ENCODE data around the gene FMO5.
"Not testable (repeated sequence)": the region's sequence is repeated elsewhere in the genome, so short reads cannot be mapped to it uniquely, and the experiment has no call there.

FMO5 gene

GRCh38 chr1:147238925-147239820, 14.0 kb upstream of the FMO5 start:
- no peak for DNase-seq

DNA sequence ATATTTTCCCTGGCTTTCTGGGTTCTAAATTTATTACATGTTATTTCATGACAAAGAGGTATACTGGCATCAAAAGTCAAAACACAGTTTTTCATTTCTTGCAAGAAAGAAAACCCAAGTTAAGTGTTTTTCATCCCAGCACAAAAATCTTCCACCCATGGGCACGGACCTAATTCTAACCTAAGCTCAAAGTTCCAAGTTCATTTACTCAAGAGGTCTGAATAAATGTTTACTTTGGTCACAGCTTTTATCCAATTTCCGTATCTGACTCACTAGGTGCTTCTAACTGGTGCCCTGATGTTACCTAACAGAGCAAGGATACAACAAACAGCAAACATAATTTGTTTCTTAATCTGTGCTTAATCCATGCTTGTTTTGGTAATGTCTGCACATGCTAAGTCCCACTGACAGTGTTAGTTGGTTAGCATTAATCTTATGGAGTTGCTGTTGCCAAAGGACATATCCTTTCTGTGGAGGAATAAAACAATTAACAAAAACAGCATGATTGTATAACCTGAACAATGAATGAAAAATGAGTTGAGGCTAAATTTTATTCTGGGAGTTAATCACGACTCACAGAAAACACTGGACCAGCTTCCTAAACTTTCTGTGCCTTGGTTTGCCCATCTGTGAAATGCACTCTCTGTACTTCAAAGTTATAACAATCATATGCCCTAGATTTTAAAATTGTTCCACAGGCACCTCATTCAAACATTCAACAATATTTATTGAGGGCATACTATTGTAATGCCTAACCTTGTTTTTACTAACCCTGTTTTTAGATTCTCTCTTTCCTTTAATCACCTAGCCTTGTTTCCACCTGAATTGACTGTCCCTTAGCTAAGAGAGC, 13.1 kb upstream of the FMO5 start:
- DNase-seq = no peak

GRCh38 chr1:147236959-147237791, 12.0 kb upstream of the FMO5 start:
- no peak for DNase-seq

DNA sequence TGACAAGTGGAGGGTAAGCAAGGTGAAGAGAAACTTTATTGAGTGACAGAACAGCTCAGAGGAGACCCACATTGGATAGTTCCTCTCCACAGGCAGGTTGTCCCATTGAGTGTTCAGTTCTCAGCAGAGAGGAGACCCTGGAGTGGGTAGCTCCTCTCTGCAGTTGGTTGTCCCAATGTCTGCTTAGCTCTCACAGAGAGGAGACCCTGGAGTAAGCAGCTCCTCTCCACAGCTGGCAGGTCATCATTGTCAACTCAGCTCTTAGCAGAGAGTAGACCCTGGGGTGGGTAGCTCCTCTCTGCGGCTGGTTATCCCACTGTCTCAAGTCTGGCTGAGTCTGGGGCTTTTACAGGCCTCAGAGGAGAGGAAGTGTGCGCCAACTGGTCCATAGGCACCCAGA, 11.3 kb upstream of the FMO5 start:
- DNase-seq = no peak

DNA sequence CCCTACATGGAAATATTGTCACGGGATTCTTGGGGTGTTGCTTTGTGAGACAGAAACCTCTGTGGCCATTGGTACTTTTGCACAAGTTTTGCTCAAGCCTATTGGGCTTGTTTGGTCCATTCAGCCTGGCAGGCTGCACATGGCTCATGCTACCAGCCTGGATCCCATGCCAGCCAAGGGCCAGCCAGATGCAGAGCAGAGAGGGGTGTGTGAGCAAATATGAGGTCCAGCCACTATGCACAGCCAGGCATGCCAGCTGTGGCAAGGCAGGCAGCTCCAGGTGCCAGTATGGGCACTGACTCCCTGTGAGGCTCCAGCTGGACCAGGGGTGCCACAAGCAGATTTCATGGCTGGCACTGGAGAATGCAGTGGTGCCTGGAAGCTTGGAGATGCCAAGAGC, 10.7 kb upstream of the FMO5 start:
- DNase-seq = no peak

- not testable (repeated sequence) for DNase-seq
Observed at GRCh38 chr1:147233903-147234302, 8.8 kb upstream of the FMO5 start.

DNA sequence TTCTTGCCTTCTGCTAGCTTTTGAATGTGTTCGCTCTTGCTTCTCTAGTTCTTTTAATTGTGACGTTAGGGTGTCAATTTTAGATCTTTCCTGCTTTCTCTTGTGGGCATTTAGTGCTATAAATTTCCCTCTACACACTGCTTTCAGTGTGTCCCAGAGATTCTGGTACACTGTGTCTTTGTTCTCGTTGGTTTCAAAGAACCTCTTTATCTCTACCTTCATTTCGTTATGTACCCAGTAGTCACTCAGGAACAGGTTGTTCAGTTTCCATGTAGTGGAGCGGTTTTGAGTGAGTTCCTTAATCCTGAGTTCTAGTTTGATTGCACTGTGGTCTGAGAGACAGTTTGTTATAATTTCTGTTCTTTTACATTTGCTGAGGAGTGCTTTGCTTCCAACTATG, 5.9 kb upstream of the FMO5 start:
- DNase-seq = not testable (repeated sequence)

- no peak for DNase-seq
Observed at GRCh38 chr1:147223740-147224615, 1.2 kb downstream of the FMO5 start.

- no peak for DNase-seq
Observed at GRCh38 chr1:147218606-147219005, 6.5 kb downstream of the FMO5 start.

DNA sequence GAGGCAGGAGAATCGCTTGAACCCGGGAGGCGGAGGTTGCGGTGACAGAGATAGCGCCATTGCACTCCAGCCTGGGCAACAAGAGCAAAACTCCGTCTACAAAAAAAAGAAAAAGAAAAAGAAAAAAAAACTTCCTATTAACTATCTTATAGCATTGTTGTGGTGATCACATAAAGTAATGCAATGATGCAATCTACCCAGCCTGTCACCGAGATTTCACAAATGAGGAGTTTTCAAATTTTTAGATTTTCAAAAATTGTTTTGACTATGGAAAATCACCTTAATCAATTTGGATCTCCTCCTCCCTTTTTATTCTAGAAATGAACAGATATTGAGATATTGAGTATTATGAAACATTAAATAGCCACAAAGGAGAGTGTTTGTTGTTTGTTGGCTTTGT, 8.0 kb downstream of the FMO5 start:
- no peak for DNase-seq

DNA sequence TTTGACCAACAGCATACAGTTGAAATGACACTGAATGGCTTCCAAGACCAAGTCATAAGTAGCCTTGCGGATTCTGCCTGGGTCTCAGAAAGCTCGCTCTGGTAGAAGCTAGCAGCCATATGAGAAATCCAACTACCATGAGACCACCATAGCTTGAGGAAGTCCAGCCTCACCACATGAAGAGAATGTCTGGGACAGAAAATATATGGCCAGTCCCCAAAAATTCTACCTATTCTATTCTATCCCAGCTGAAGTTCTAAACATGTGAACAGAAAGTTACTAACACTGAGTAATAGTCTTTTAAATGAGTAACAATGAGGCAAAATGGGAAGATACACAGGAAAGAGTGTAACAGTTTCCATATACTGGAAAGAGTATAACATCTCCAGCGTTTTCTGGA, 9.0 kb downstream of the FMO5 start:
- no peak for DNase-seq

- no peak for DNase-seq
Observed at GRCh38 chr1:147215540-147215916, 9.6 kb downstream of the FMO5 start.

DNA sequence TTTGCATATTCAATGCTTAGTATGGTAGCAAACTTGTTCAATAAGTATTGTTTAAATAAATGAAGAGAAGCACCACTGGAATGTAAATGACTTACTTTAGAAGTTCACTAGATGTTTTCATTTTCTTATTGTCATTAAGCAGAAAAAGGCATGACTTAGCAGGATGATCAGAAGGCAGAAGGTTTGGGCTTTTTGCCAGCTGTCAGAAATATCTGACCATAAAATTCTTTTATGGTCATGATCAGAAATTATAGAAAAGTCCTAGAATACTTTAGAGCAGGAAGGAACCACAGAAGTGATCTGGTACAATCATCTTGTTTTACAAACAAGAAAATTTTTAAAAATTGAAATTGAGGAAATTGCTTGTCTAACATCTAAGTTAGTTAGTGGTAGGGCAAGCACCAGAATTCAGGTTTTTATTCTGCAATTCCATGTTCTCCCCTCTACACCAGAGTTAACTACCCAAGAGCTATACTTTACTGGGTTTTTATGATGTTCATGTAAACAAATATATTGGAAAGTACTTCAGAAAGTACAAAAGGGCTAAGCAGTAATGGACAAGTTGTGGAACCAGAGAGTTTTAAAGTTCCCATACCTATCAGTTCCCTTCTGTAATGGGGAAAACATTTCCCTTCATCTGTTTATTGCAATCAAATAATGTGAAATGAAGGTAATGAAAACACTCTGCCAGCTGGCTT, 10.1 kb downstream of the FMO5 start:
- no peak for DNase-seq

- no peak for DNase-seq
Observed at GRCh38 chr1:147214325-147214724, 10.8 kb downstream of the FMO5 start.

DNA sequence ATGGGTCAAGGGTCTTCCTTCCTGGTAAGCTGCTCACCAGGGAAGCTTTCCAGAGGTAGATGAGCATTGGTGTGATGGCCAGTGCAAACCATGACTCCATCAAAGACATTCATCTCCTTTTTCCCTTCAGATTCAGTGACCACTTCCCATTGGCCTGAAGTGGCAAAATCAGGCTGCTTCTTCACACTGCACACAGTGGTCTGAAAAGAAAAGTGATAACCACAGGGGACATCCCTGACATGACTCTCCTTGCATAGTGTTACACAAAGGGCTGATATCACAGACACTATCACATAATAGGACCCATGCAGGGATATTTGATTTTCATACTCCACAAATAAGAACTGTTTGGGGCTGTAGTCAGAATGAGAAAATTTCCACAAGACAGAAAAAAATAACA, 11.9 kb downstream of the FMO5 start:
- no peak for DNase-seq

DNA sequence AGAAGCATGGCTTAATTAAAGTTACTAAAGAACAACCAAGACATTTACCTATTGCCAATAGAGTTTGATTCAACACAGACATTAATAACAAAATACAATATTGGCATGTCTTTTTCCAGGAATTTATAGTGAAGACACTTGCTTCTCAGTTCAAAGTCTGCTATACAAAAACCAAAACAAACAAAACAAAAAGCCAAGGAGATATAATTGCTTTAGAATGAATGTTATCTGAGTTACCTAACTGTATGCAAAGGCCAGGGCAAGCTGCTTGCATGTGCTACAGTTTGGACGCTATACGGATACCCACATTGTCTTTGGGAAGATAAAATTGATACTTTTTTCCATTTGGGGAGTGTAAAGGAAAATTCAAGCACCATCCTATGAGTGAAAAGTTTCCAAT, 13.6 kb downstream of the FMO5 start:
- DNase-seq = no peak

DNA sequence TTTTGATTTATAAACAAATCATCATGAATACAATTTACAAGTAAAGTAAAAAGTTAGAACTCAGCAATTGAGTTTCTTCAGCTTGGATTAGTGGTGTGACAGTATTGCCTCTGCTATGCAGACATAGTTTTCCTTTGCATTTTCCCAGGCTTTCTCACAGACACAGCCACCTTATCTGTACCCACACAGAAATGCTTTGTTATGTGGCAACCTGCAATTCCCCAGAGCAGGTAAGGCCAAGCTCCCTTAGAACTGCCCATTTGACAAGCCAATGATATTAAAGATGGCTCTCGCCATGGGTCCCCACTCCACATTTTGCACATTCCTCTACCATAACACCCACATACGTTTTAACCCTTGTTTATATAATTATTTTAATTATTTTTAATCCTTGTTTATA, 14.2 kb downstream of the FMO5 start:
- no peak for DNase-seq

DNA sequence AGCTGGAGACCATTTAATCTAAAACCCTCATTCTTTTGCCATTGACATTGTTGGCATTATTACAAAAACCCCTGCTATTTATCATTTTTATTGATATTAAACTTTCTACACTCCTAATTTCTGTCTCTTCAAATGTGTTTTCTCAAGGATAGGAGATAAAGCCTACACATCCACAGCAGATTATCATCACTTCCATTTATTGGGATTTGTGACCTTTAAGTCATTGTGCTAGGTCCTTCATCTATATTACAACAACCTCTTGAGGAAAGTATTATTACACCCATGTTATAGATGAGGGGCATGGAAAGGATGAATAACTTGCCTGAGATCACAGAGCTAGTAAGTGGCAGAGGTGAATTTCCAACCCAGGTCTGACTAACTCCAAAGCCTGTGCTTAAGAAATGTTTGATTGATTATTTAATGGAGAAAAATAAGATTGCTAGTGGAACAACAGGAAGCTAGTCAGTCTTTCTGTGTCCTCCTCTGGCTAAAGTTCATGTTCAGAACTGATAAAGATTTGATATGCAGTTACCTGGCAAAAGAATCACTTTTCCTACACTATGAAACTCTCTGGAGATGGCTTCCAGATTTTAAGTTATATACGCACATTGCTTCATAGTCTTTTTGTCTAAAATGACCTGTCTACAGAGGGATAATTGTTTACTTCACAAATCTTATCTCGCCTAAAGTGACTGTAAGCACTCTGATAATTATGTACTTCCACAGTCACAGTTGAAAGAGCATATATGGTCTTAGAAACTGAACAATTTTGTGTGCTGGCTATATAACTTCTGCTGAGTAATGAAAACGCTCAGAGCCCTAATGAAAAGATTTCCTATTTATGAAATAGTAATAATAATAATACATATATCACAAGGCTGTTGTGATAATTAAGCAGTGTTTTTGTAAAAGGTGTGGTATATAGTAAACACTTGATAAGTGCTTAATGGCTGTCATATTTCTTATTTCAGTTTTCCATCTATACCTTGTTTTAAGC, 15.0 kb downstream of the FMO5 start:
- DNase-seq = no peak

GRCh38 chr1:147208619-147209018, 16.5 kb downstream of the FMO5 start:
- no peak for DNase-seq

GRCh38 chr1:147207192-147207591, 17.9 kb downstream of the FMO5 start:
- DNase-seq = no peak
